Stimulated activated CD4-positive, alpha-beta T cell treated with anti-CD3 and anti-CD28 coated beads, Interleukin-1b, Interleukin-23, amount 100 ng/mL, for 48 hours (primary cell): ENCODE results near the gene CFAP92.
A peak's percentile ranks its signal among the peaks of the same experiment; 100 is the strongest.

Experiments
- DNase-seq: peaks from one replicate; pipeline ENCODE4 v3.0.0-alpha.2; 2020

CFAP92 gene

DNA sequence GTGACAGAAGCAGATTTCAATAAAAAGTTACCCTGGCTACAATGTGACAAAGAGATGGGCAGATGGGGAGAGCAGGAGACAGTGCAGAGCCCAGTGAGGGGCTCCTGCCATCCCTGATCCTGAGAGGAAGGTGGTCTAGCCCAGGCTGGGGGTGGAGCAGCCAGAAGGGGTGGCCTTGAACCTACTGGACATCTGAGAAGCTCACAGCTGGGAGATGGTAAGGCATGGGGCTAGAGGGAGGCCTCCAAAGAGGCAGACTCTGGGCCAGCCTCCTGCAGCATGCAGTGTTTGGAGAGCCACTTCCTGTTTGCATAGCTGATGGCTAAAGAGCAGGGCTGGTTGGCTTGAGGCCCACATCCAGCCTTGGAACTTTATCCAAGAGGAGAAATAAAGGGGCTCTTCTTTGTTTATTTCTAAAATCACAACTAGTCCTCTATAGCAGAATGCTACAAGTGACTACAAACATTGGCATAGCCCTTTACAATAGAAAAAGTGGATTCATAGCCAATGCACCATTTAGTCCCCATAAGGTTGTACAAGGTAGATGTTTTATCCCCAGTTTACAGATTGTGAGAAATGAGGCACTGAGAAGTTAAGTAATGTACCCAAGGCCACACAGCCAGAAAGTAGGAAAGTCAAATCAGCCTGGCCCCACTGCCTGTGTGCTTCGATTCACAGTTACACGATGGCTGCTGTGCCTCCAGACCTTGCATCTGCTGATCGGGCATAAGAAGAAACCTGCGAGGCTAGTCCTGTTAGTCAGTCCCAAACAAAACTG, 11.8 kb upstream of the CFAP92 start:
- no peak for DNase-seq

DNA sequence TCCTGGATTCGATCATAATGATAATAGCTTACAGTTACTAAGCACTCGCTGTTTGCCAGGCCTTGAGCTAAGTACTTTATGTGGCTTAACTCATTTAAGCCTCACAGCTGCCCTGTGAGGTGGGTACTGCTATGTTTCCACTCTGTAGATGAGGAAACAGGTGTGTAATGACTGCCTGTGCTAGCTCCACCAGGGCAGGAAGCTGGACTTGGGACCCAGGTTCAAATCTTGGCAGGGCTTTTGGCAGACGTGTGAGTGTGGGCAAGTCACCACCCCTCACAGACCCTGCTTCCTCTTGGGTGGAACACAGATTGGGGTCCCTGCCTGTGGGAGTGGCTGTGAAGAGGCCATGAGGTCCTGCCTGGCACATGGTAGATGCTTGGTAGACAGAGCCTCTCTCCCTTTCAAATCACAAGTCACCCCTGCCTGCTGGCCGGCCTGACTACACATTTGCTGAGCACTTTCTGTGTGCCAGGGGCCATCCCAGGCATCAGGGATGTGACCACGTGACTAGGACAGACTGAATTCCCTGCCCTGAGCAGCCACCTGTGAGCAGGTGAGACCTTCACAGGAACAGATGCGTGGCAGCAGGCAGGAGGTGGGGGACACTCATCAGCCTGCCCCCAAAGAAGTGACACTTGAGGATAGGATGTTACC, 10.9 kb upstream of the CFAP92 start:
- no peak for DNase-seq

DNA sequence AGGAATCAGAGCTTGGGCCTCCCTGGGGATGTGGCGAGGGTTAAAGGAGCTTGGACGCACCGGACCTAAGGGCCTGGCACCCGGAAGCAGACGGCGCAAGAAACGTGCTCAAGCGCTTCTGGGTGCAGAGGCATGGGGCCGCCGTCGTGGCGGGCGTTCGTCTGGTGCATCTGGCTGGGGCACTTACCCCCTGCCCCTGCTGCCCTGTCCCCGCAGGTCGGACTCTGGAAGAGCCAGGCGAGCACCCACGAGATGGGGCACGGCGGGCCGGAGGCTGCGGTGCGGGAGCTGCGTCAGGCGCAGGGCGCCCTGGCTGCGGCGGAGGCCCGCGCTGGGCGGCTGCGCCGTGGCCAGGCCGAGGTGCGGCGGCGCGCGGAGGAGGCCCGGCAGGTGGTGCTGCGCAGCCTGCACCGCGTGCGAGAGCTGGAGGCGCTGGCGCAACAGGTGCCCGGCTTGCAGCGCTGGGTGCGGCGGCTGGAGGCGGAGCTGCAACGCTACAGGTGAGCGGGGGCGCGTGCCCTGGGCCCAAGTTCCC, 9.8 kb upstream of the CFAP92 start:
- peak; percentile 54 for DNase-seq

DNA sequence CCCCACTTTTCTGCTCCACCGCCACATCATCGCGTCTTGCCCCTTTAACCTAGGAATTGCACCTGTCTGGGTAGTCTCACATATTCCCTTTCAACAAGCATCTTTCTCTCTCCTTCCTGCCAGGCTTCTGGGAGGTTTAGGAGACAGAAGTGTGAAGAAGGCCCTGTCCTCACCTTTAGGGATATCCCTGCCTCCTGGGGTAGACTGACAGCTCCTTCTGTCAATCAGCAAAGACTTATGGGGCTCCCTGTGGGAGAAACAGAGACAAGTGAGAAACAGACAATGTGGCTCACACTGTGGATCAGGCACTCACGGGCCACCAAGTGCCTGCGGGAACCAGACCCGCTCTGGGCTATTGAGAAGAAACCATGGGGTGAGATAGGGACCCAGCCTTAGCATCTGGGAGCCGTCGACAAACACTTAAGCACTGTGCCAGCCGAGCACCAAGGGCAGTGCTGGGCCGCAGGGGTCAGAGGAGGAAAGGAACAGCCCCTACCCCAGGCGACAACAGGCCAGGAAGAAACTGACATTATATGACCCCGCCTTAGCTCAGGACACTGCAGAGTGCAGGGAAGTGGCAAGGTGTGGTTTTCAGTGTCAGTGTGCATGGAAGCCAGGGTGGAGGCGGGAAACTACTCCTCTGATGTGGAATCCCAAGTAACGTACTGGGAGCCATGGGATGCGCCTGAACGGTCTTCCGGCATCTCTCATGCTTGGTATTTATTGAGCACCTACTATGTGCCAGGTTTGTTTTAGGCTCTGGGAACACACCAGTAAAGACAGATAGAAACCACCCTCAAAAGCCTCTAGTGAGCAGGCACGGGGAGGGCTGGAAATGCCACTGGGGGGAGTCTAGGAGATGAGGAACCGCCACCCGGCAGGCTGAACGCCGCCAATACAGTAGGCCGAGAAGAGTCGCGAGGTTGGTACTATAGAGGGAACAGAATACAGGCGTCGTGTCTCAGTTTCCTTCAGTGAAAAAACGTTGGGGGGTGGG, 9.0 kb upstream of the CFAP92 start:
- no peak for DNase-seq

DNA sequence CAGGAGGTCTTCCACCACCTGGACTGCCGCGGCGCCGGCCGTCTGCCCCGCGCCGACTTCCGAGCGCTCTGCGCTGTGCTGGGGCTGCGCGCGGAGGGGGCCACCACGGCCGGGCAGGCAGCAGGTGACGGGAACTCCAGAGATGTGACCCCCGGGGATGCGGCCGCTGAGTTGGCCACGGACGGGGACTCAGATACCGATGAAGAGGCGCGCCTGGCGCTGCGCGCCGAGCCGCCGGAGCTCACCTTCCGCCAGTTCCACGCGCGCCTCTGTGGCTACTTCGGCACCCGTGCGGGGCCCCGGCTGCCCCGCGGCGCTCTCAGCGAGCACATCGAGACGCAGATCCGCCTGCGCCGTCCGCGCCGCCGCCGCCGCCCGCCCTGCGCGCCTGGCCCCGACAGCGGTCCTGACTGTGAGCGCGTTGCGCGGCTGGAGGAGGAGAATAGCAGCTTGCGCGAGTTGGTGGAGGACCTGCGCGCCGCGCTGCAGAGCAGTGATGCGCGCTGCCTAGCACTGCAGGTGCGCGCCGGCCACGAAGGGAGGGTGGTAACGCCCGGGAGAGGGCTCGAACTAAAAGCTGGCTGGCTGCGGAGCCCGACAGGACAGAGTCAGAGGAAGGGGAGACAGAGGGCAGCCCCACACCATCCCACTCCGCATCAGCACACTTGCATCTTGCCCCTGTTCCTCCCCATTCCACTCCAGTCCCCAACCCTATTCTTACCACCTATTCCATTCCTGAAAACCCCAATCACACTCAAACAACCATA, 8.1 kb upstream of the CFAP92 start:
- peak; percentile 37 for DNase-seq

DNA sequence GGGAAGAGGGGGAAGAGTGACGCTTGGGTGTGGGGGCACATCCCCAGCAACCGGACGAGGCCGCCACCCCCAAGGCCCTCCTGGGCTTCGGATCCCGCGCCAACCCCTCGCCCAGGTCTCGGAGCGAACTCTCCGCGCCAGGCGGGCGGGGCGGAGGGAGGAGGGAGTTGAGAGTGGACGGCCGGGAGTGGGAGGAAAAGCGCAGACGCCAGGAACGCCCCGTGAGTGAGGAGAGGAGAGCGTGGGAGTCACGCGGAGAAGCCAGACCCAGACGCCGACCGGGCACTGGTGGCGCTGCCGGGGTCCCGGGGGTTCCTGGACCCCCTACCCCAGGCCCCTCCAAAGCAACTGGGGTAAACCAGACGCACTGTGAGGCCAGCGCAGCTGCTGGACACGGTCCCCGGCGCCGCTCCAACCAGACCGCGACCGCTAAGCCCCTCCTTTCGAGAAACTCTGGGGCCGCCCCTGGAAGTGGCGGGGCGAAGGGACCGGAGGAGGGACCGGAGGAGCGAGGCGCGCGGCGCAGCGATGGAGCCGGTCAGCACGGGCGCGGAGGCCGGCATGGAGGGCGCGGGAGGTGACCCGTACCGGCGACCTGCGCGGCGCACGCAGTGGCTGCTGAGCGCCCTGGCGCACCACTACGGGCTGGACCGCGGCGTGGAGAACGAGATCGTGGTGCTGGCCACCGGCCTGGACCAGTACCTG, 7.4 kb upstream of the CFAP92 start, which contains the start of gene EFCC1:
TSS of gene EFCC1 (plus strand) at position 204 of the 705 bp plus-strand sequence. CDS start at position 529, 325 bp downstream.
- no peak for DNase-seq

DNA sequence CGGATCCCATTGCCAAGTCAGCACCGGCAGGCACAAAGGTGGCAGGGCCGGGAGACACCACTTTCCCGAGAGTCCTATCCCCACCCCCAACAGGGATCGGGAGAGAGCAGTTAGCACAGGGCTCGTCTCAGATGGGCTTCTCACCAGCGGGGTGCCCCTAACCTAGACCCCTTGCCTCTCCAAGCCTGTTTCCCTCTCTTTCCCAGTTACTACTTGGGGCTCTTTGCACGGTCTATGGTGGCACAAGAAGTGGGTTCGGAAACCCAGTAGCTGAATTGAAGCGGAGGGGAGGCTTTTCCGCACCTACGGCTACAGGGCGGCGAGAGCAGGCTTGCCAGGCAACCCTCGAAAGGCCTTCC, 6.8 kb upstream of the CFAP92 start:
- DNase-seq, result no peak

DNA sequence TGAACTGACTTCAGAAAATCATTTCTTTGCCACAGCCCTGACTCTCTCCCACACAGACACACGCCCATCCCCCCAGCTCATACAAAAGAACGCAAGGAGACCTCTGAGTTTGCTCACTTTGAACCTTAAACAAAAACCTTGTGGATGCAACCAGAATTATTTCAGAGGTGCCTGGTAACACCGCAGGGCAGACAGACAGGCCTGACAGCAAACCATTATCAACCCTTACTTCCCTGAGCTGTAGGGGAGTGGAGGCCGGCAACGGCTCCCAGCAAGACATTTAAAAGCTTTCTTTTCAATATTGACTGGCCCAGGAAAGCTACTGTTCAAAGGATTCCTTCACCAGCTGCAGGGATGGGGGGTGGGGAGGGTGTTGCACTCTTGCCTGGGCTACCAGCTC, 5.2 kb upstream of the CFAP92 start:
- no peak for DNase-seq

DNA sequence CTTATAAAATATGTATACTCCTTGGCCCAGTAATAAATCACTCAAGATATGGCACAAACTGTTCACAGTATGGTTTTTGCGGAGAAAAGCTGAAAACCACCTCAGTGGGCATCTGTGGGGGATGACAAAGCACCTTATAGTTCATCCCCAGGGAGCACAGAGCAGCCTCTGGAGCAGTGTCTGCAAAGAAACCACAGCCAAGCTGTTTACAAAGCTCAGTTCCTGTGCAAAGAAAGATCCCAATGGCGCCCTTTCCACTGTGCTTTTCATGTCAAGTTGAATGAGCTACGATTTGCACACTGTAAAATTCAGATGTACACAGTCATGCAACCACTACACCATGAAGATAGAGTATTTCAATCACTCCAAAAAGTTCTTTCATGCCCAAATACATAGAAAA, 4.7 kb upstream of the CFAP92 start:
- DNase-seq, result no peak

DNA sequence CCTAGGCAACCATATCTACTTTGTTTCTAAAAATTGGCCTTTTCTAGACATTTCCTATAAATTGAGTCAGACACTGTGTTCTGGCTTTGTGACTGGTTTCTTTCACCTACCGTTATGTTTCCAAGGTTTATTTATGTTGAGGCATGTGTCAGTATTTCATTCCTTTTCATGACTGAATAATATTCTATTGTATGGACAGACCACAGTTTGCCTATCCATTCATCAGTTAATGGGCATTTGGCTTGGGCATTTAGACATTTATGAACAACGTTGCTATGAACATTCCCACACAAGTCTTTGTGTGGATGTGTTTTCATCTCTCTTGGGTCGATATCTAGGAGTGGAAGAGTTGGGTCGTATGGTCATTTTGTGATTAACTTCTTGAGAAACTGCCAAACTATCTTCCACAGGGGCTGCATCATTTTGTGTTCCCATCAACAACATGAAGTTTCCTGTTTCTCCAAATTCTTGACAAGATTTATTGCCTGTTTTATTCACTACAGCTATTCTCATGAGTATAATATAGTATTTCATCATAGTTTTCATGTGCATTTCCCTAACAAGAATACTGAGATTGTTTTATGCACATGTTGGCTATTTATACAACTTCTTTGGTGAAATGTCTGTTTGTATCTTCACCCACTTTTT, 3.7 kb upstream of the CFAP92 start:
- DNase-seq, result no peak

DNA sequence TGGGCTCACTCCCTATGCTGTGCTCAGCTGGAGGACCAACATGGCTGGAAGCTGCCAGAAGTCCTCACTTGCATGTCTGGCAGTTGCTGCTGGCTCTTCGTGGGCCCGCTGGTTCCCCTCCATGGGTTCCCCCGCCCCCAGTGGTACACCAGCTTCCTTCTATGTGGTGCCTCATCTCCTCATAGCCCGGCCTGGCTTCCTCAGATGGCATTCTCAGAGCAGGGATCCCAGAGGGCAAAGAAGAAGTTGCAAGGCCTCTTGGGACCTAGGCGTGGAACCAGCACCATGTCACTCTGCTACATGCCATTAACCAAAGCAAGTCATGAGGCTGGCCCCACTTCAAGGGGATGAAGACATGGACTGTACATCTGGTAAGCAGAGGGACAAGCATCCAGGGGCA, 2.9 kb upstream of the CFAP92 start:
- no peak for DNase-seq

DNA sequence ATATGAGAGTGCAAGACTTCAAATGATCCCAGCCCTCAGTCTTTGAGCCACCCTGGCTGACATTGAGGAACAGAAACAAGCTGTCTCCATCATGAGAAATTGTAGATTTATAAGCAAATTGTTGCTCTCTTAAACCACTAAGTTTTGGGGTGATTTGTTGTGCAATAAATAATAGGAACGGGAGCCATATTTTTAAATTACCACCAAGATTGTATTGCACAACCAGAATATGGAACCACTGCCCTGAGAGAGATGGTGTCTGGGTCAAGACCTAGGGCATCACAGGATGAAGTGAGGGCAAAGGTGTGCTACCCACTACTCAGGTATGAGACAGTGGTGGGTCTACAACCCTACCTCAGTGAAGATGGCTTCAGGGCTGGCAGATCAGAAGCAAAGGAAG, 2.3 kb upstream of the CFAP92 start:
- DNase-seq, result no peak

DNA sequence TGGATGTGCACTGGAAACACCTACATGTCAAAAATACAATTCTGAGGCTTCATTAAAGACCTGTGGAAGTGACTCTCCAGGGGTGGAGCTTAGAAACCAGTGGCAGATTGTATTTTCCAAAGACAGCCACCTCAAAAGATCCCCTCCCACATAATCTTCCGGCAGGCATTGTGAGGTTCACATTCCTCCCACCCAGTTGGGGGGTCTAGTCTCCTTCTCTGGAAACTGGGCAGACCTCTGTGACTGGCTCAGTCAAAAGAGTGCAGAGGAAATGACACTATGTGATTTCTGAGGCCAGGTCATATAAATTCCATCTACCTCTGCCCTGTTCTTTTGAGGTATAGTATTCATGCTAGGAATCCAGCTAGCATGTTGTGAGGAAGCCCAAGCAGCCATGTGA, 1.9 kb upstream of the CFAP92 start:
- DNase-seq, result no peak

DNA sequence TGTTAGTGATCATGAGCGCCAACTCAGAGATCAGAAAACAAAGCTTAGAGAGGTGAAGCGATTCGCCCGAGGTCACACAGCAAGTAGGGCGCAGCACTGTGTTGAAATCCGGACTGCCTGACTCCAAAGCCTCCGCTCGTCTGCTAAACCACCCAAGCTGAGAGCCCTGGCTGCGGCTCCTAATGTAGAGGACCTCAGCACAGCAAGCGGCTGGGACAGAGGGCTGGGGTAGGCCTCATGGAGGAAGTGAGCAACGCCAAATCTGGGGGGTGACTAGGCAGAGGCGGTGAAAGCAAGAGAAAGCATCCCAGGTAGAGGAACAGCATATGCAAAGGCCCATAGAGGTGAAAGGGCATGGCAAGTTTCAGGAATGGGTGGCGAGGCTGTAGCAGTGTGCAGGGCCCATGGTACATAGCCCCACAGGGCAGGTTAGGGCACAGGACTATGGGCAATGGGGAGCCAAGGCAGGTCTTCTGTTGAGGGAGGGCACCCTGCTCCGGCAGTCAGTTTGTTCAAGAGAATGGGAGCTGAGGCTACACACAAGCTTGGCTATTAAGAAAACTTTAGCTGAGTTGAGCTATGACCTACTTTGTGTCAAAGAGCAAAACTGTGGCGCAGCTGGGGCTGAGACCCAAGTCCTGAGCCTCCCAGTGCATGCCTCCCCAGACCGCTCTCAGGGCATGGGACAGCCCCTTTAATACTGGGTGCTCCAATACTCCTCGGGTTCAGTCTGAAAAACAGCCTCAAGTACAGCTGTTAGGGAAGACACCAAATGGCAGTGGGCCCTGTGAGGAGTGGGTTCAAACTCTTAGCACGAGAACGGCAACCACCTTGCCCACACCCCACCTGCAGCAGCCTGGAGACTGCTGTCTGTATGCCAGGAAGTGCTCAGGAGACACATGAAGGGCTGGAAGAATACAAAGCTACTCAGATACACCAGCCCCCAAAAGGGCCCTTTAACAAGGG, 988 bp upstream of the CFAP92 start:
- peak; percentile 15 for DNase-seq

DNA sequence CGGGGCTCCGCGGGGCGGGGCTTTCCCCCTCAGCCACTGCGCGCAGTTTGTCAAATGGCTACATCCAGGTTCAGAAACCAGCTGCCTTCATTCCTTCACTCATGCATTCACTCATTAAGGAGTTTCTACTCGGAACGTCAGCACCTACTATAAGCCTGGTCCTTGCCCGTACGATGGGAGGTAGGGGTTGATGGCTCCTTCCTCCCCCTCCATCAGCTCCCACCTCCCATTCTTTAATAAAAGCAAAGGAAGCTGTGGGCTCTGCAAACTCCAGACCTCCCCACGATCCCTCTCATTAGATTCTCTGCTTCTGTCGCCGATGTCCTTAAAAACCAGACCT, 267 bp upstream of the CFAP92 start:
- no peak for DNase-seq

DNA sequence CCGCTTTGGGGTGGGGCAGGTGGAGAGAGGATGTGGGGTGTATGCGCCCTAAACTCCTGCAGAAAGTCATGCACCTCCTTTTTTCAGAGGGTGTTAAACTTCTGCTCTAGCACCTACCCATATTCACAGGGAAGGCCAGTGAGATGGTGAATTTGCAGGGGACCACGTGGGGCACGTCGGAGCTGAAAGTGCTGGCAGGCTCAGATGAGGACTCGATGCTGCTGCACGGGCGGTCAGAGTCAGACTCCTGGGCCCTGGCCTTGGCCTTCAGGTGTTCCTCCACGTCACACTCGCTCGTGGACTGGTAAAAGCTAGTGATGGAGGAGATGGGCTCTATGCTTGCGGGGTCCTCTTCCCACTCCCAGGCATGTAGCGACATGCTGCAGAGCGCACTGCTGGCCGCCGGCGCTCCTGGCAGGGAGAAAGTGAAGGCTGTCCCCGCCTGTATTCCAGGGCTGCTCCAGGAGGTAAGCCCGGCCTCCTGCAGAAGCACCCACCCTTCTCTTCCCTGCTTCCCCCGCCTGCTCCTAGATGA, 883 bp downstream of the CFAP92 start:
- DNase-seq, result no peak

DNA sequence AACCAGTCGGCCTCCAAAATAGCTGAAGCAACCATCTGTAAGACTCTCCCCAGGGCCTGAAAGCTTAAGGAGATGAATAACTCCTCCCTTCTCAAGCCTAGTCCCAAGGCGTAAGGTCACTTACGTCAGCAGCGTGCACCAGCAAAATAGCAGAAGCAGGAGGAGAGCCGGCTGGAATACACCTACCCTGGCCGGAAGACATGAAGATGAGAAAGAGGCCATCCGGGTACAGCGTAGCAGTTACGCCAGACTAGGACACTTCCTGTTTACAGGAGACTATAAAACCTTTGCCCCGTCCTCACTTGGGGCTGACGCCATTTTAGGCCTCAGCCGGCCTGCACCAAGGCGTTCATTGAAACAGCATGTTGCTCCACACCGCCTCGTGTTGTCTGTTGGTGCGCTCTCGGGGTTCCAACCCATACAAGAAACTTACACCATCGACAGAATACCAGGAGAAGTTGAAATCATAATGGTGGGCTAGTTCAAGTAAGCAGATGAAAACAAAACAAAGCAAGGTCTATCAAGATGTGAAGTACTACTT, 2.5 kb downstream of the CFAP92 start:
- no peak for DNase-seq

DNA sequence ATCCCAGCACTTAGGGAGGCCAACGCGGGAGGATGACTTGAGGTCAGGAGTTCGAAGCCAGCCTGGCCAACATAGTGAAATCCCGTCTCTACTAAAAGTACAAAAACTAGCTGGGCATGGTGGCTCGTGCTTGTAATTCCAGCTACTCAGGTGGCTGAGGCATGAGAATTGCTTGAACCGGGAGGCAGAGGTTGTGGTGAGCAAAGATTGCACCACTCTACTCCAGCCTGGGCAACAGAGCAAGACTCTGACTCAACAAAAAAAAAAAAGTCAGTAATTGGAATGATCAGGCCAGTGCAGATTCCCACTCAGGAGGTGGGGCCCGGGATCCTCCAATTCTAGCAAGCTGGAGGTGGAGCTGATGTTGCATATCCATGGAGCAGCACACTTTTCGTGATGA, 5.6 kb downstream of the CFAP92 start:
- no peak for DNase-seq

DNA sequence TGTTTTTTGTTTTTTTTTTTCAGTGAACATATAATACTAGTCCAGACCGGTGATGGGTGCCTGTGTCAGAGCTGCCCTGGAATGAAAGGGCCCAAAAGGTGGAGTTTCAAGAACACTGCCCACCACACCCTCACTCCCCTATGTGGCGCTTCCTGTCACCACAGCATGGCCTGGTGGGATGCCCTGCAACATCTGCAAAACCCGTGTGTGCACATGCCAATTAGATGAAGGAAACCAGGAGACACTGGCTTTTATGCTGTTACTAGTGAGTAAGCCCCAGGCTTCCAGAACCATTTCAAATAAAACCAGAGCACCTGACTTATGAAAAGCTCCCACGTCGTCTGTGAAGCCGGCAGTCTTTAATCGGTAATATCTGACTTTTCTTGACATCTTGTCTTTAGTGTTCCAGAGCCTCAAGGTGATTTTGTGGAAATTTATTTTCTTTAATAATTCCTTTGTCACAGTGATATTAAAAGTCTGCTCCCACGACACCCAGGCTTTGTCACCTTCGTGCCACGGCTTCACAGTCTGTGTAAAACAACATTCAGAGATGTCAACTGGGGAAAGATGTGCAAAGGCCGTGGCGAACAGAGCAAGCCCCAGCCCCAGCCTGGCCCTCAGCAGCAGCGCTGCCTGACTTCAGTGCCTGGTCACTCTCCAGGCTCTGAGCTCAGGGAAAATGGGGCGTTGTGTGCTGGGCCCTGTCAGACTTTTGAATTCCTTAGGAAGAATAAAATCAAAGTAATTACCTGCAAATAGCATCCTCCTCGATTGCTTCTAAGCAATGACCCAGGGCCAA, 6.4 kb downstream of the CFAP92 start:
- DNase-seq, result no peak
